ENCODE results near the gene ERC2.

DNA sequence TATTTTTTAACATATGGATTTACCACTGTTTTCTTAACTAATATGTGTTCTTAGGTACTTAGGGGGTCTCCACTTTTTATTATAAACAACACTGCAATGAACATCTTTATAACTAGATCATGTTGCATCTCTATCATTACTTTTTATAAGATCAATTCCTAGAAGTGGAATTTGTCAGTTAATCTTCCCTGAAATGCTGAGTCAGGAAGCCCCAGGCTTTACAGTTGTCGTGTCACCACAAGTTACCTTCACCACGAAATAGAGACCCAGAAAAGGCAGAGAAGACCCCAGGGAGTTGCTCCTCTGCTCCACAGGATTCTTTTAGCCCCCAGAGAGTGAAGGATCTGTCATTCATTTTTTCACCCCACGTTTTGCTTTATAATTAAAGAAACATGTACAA lies 34.5 kb upstream of the ERC2 start:
- TF ChIP-seq, protein P1, sequence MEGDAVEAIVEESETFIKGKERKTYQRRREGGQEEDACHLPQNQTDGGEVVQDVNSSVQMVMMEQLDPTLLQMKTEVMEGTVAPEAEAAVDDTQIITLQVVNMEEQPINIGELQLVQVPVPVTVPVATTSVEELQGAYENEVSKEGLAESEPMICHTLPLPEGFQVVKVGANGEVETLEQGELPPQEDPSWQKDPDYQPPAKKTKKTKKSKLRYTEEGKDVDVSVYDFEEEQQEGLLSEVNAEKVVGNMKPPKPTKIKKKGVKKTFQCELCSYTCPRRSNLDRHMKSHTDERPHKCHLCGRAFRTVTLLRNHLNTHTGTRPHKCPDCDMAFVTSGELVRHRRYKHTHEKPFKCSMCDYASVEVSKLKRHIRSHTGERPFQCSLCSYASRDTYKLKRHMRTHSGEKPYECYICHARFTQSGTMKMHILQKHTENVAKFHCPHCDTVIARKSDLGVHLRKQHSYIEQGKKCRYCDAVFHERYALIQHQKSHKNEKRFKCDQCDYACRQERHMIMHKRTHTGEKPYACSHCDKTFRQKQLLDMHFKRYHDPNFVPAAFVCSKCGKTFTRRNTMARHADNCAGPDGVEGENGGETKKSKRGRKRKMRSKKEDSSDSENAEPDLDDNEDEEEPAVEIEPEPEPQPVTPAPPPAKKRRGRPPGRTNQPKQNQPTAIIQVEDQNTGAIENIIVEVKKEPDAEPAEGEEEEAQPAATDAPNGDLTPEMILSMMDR (IDR thresholded peaks at IDR 0.05): no peak
- TF ChIP-seq EP300 (IDR thresholded peaks at IDR 0.05) (no peak), POLR2AphosphoS5 (IDR thresholded peaks at IDR 0.05) (no peak), POLR2A (IDR thresholded peaks at IDR 0.05) (no peak)
